Fibroblast of mammary gland (primary cell): ENCODE measurements around the gene SERINC2.
"Not testable (repeated sequence)": the region's sequence is repeated elsewhere in the genome, so short reads cannot be mapped to it uniquely, and the experiment has no call there.

Experiments
- DNase-seq: peaks from one replicate; pipeline ENCODE4 v3.0.0-alpha.2; 2010; ENCODE audit warnings: low read depth
- H3K4me3 ChIP-seq: 2 replicates; pipeline ENCODE4 v1.5.1; 2011; ENCODE audit warnings: low read depth, mild to moderate bottlenecking, low read length, moderate library complexity; ENCODE audit not compliant: control insufficient read depth
- CTCF ChIP-seq: conservative IDR thresholded peaks from 2 replicates; pipeline ENCODE4 v1.5.1; 2011; ENCODE audit warnings: low read depth, low read length, inconsistent platforms; ENCODE audit not compliant: control insufficient read depth, insufficient read depth

Gene SERINC2

GRCh38 chr1:31426249-31426922 lies 13.4 kb downstream of the SERINC2 start:
- H3K4me3 ChIP-seq = no peak overlapping the region
- DNase-seq = no peak
- no peak for TF ChIP-seq CTCF

- no peak for DNase-seq
- no peak for TF ChIP-seq CTCF
- H3K4me3 ChIP-seq = no peak overlapping the region
Observed at GRCh38 chr1:31427322-31427721, 14.3 kb downstream of the SERINC2 start.

GRCh38 chr1:31428436-31429221 lies 15.6 kb downstream of the SERINC2 start:
- DNase-seq = no peak
- TF ChIP-seq CTCF = no peak
- no peak overlapping the region for H3K4me3 ChIP-seq

GRCh38 chr1:31429583-31429982 lies 16.6 kb downstream of the SERINC2 start:
- TF ChIP-seq CTCF = no peak
- H3K4me3 ChIP-seq = no peak overlapping the region
- DNase-seq = no peak

- DNase-seq, H3K4me3 ChIP-seq: not testable (repeated sequence)
Observed at GRCh38 chr1:31431351-31432257, 18.6 kb downstream of the SERINC2 start.

- no peak for TF ChIP-seq CTCF
- no peak for DNase-seq
- no peak overlapping the region for H3K4me3 ChIP-seq
Observed at GRCh38 chr1:31432592-31433395, 19.8 kb downstream of the SERINC2 start.
